ENCODE results near the gene PDE6B.

DNA sequence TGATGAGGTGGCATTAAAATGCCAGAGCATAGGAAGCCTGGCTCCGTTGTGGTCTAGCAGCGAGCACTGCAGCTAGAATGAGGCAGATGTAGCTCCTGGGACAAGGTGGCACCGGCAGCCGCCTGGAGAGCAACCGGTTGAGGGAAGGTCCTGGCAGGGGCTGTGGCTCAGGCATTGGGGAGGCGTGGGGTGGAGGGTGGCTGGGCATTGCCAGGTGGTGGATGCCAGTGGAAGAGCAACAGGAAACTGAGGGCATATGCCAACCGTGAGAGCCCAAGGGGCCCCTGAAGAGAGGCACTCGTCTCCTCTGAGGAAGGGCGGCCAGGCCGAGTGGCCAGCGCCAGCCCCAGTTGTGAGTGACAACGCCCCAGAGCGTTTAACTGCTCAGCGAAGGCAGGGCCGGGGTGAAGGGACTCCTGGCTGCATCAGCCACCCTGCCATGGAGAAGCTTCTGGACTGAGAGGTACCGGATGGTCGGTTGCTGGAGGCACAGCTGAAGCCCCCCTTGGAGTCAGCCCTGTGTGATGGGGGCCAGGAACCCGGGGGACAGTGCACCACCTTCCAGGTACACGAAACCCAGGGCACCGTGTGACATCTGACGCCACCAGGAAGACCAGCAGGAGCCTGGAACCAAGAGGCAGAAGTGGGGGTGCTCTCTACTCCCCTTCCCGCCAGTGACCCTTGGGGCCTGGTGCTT is 13.2 kb upstream of the PDE6B start:
- TF ChIP-seq, protein P1, sequence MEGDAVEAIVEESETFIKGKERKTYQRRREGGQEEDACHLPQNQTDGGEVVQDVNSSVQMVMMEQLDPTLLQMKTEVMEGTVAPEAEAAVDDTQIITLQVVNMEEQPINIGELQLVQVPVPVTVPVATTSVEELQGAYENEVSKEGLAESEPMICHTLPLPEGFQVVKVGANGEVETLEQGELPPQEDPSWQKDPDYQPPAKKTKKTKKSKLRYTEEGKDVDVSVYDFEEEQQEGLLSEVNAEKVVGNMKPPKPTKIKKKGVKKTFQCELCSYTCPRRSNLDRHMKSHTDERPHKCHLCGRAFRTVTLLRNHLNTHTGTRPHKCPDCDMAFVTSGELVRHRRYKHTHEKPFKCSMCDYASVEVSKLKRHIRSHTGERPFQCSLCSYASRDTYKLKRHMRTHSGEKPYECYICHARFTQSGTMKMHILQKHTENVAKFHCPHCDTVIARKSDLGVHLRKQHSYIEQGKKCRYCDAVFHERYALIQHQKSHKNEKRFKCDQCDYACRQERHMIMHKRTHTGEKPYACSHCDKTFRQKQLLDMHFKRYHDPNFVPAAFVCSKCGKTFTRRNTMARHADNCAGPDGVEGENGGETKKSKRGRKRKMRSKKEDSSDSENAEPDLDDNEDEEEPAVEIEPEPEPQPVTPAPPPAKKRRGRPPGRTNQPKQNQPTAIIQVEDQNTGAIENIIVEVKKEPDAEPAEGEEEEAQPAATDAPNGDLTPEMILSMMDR (IDR thresholded peaks at IDR 0.05) = no peak
- TF ChIP-seq ZFX (IDR thresholded peaks at IDR 0.05; ENCODE audit: borderline replicate concordance) = no peak
